Nephron progenitor cell (in vitro differentiated cells): Measurements from ENCODE around the gene ZSWIM5.
"Not testable (repeated sequence)": the region's sequence is repeated elsewhere in the genome, so short reads cannot be mapped to it uniquely, and the experiment has no call there.

Experiments
- DNase-seq: peaks from one replicate; pipeline ENCODE4 v3.0.0; 2021
- H3K27ac Mint-ChIP-seq: 2 replicates; pipeline ENCODE4 v1.8.0; 2021; ENCODE audit warnings: mild to moderate bottlenecking, moderate library complexity, mixed read lengths
- H3K27me3 Mint-ChIP-seq: 2 replicates; pipeline ENCODE4 v1.8.0; 2021; ENCODE audit warnings: mild to moderate bottlenecking, low read depth, mixed read lengths; ENCODE audit not compliant: poor library complexity
- H3K36me3 Mint-ChIP-seq: 2 replicates; pipeline ENCODE4 v1.8.0; 2021; ENCODE audit warnings: low read depth, mixed read lengths
- H3K4me1 Mint-ChIP-seq: 2 replicates; pipeline ENCODE4 v1.8.0; 2021; ENCODE audit warnings: mixed read lengths
- H3K4me3 Mint-ChIP-seq: 2 replicates; pipeline ENCODE4 v1.8.0; 2021; ENCODE audit warnings: mild to moderate bottlenecking, moderate library complexity, mixed read lengths
- H3K9me3 Mint-ChIP-seq: 2 replicates; pipeline ENCODE4 v1.8.0; 2021; ENCODE audit warnings: mild to moderate bottlenecking, moderate library complexity, mixed read lengths
- CTCF ChIP-seq: fragments of 200-600 bp; sonication (generic); IDR thresholded peaks from 2 replicates; pipeline ENCODE4 v1.5.0; 2021; ENCODE audit warnings: antibody characterized with exemption

Gene ZSWIM5

GRCh38 chr1:45205910-45206721 is at the start of gene ZSWIM5:
ZSWIM5 (minus strand) TSS chr1:45206605; CDS start chr1:45206350, 255 bp downstream.
- H3K27ac Mint-ChIP-seq, result peak within 1 kb of the TSS; percentile 82
- H3K27me3 Mint-ChIP-seq, result peaks cover 24% of the 10 kb centered on the region

GRCh38 chr1:45254490-45254889 is 48.1 kb upstream of the ZSWIM5 start:
- Mint-ChIP-seq H3K4me3 (no peak overlapping the region), H3K27ac (no peak overlapping the region), H3K27me3 (peaks cover 18% of the 10 kb centered on the region), H3K4me1 (no peaks in the 10 kb centered on the region), H3K9me3 (peaks cover 29% of the 10 kb centered on the region), H3K36me3 (peaks cover 3% of the 10 kb centered on the region)
- DNase-seq, result no peak
- TF ChIP-seq CTCF, result no peak

More at GRCh38 chr1:45205910-45206721, at the start of gene ZSWIM5:
- no peak for TF ChIP-seq CTCF
- DNase-seq, result peak; percentile 80
- Mint-ChIP-seq H3K4me3 (peak within 1 kb of the TSS; percentile 90), H3K9me3 (no peaks in the 10 kb centered on the region), H3K4me1 (peaks cover 33% of the 10 kb centered on the region), H3K36me3 (no peaks in the 10 kb centered on the region)

GRCh38 chr1:45250544-45250943 is 44.1 kb upstream of the ZSWIM5 start:
- Mint-ChIP-seq H3K27me3 (peaks cover 15% of the 10 kb centered on the region), H3K36me3 (no peaks in the 10 kb centered on the region), H3K27ac (no peak overlapping the region), H3K4me3 (no peak overlapping the region), H3K4me1 (no peaks in the 10 kb centered on the region), H3K9me3 (peaks cover 18% of the 10 kb centered on the region)
- no peak for DNase-seq
- no peak for TF ChIP-seq CTCF

GRCh38 chr1:45248004-45248403 is 41.6 kb upstream of the ZSWIM5 start:
- H3K4me1 Mint-ChIP-seq, H3K36me3 Mint-ChIP-seq, DNase-seq, H3K4me3 Mint-ChIP-seq, H3K27ac Mint-ChIP-seq: not testable (repeated sequence)
- H3K27me3 Mint-ChIP-seq, result peaks cover 12% of the 10 kb centered on the region
- peaks cover 21% of the 10 kb centered on the region for H3K9me3 Mint-ChIP-seq

- Mint-ChIP-seq H3K9me3 (peaks cover 33% of the 10 kb centered on the region), H3K4me1 (no peaks in the 10 kb centered on the region), H3K27me3 (peaks cover 19% of the 10 kb centered on the region), H3K27ac (no peak overlapping the region), H3K36me3 (no peaks in the 10 kb centered on the region), H3K4me3 (no peak overlapping the region)
- TF ChIP-seq CTCF, result no peak
- no peak for DNase-seq
Measured at GRCh38 chr1:45246760-45247159, 40.4 kb upstream of the ZSWIM5 start.

- H3K27ac Mint-ChIP-seq, H3K4me1 Mint-ChIP-seq, H3K4me3 Mint-ChIP-seq, DNase-seq, H3K36me3 Mint-ChIP-seq: not testable (repeated sequence)
- Mint-ChIP-seq H3K9me3 (peaks cover 37% of the 10 kb centered on the region), H3K27me3 (peaks cover 19% of the 10 kb centered on the region)
Measured at GRCh38 chr1:45246359-45246758, 40.0 kb upstream of the ZSWIM5 start.

GRCh38 chr1:45244660-45245059 is 38.3 kb upstream of the ZSWIM5 start:
- TF ChIP-seq CTCF, result no peak
- no peaks in the 10 kb centered on the region for H3K36me3 Mint-ChIP-seq
- H3K27me3 Mint-ChIP-seq, result peaks cover 7% of the 10 kb centered on the region
- no peak overlapping the region for H3K4me3 Mint-ChIP-seq
- DNase-seq, result no peak
- H3K9me3 Mint-ChIP-seq, result peaks cover 52% of the 10 kb centered on the region
- H3K27ac Mint-ChIP-seq, result no peak overlapping the region
- H3K4me1 Mint-ChIP-seq, result no peaks in the 10 kb centered on the region
